GM19239 (cell line): ENCODE results near the gene MATN4.

Source experiments
- DNase-seq: peaks from one replicate; pipeline ENCODE4 v3.0.0; 2011; ENCODE audit warnings: low spot score; ENCODE audit not compliant: insufficient read length
- FAIRE-seq: peaks from 2 replicates; lab custom pipeline; 2011; peaks lifted over from hg19 to GRCh38; lab: Jason Lieb, UNC

Gene MATN4

GRCh38 chr20:45316150-45317080 lies 8.3 kb upstream of the MATN4 start:
- FAIRE-seq (no peak), DNase-seq (no peak)

- FAIRE-seq (no peak), DNase-seq (no peak)
Measured at GRCh38 chr20:45315672-45316071, 7.6 kb upstream of the MATN4 start.

- FAIRE-seq (no peak), DNase-seq (no peak)
Measured at GRCh38 chr20:45313943-45314342, 5.8 kb upstream of the MATN4 start.

GRCh38 chr20:45313065-45313695 lies 5.1 kb upstream of the MATN4 start:
- no peak for FAIRE-seq
- no peak for DNase-seq

GRCh38 chr20:45312241-45312640 lies 4.1 kb upstream of the MATN4 start:
- DNase-seq (no peak), FAIRE-seq (no peak)

- FAIRE-seq (peak; percentile 57), DNase-seq (peak; percentile 80)
Measured at GRCh38 chr20:45311589-45312211, 3.6 kb upstream of the MATN4 start.

- FAIRE-seq (no peak), DNase-seq (no peak)
Measured at GRCh38 chr20:45309075-45309474, 976 bp upstream of the MATN4 start.

- no peak for FAIRE-seq
Measured at GRCh38 chr20:45307076-45307640, 941 bp downstream of the MATN4 start.

GRCh38 chr20:45306431-45306982 lies 1.6 kb downstream of the MATN4 start, which contains the start of gene RBPJL:
Gene RBPJL (plus strand): TSS chr20:45306840. CDS start chr20:45306923, 83 bp downstream.
- FAIRE-seq = no peak

More at GRCh38 chr20:45307076-45307640, 941 bp downstream of the MATN4 start:
- no peak for DNase-seq

GRCh38 chr20:45305262-45305661 lies 2.8 kb downstream of the MATN4 start:
- no peak for DNase-seq
- FAIRE-seq = no peak

More at GRCh38 chr20:45306431-45306982, 1.6 kb downstream of the MATN4 start, which contains the start of gene RBPJL:
- peak; percentile 61 for DNase-seq

- FAIRE-seq (no peak), DNase-seq (no peak)
Measured at GRCh38 chr20:45304464-45304999, 3.6 kb downstream of the MATN4 start.

GRCh38 chr20:45303586-45304463 lies 4.3 kb downstream of the MATN4 start:
- no peak for DNase-seq
- FAIRE-seq = no peak

GRCh38 chr20:45301824-45302271 lies 6.3 kb downstream of the MATN4 start:
- no peak for DNase-seq
- no peak for FAIRE-seq

GRCh38 chr20:45300961-45301360 lies 7.1 kb downstream of the MATN4 start:
- DNase-seq = peak; percentile 60
- FAIRE-seq = peak; percentile 21

GRCh38 chr20:45299786-45300185 lies 8.3 kb downstream of the MATN4 start:
- no peak for FAIRE-seq
- DNase-seq = no peak

GRCh38 chr20:45297786-45298497 lies 10.2 kb downstream of the MATN4 start:
- no peak for FAIRE-seq
- DNase-seq = no peak

- DNase-seq = no peak
- no peak for FAIRE-seq
Measured at GRCh38 chr20:45294659-45295058, 13.4 kb downstream of the MATN4 start.

- no peak for DNase-seq
- no peak for FAIRE-seq
Measured at GRCh38 chr20:45294003-45294368, 14.1 kb downstream of the MATN4 start.
